HFF-Myc (cell line): ENCODE data around the gene TCP1.
"Not testable (repeated sequence)": the region's sequence is repeated elsewhere in the genome, so short reads cannot be mapped to it uniquely, and the experiment has no call there.

Experiments used
- DNase-seq: peaks from one replicate; pipeline ENCODE4 v3.0.0-alpha.2; 2011; ENCODE audit warnings: low read depth; ENCODE audit errors: extremely low read depth
- H3K4me3 ChIP-seq: replicated peaks from 2 replicates; pipeline ENCODE4 v1.5.1; 2011; ENCODE audit warnings: low read depth, mild to moderate bottlenecking, control low read depth, low read length
- CTCF ChIP-seq: IDR thresholded peaks from 2 replicates; pipeline ENCODE4 v1.5.1; 2012; ENCODE audit warnings: mild to moderate bottlenecking, low read depth, low read length, control low read depth; ENCODE audit errors: missing control alignments

TCP1 gene

GRCh38 chr6:159739341-159739740 is 50.1 kb downstream of the TCP1 start:
- no peak for DNase-seq
- TF ChIP-seq CTCF = no peak
- H3K4me3 ChIP-seq = no peak overlapping the region

DNA sequence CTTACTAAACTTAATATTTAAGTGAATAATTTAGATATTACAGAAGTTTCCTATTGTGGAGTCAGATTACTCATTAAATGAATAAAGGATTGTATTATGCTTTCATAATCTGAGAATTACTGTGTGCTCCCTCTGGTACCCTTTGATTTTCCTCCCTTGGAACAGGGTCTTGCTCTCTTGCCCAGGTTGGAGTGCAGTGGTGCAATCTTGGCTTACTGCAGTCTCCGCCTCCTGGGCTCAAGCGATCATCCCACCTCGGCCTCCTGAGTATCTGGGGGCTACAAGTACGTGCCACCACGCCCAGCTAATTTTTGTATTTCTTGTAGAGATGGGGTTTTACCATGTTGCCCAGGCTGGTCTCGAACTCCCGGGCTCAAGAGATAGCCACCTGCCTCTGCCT is 52.5 kb downstream of the TCP1 start:
- H3K4me3 ChIP-seq = no peak overlapping the region
- DNase-seq = no peak
- no peak for TF ChIP-seq CTCF

GRCh38 chr6:159733395-159733794 is 56.0 kb downstream of the TCP1 start:
- not testable (repeated sequence) for DNase-seq, H3K4me3 ChIP-seq

- H3K4me3 ChIP-seq, DNase-seq: not testable (repeated sequence)
These were observed 56.9 kb downstream of the TCP1 start for GRCh38 chr6:159732550-159732949.

DNA sequence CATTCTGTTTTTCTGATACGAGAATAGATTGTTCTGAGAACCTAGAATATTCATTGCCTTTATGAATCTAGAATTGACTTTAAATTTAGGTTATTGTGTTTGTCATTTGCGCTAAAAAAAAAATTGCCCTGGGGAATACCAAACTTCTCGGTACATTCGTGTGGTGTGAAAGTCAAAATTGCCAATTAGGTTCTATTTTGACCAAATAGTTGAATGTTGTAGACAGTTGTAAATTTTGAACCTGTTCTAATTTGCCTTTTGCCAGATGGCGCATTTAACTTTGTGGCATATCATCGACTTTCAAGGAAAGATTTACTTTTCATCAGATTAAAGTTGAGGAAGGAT is 59.1 kb downstream of the TCP1 start:
- no peak for TF ChIP-seq CTCF
- H3K4me3 ChIP-seq = no peak overlapping the region; the same call in 1 of the 2 replicates

GRCh38 chr6:159729598-159730331 is 59.6 kb downstream of the TCP1 start:
- TF ChIP-seq CTCF = no peak
- peak overlapping the region; percentile 81 for H3K4me3 ChIP-seq

More for the DNA sequence above, 59.1 kb downstream of the TCP1 start:
- no peak for DNase-seq

DNA sequence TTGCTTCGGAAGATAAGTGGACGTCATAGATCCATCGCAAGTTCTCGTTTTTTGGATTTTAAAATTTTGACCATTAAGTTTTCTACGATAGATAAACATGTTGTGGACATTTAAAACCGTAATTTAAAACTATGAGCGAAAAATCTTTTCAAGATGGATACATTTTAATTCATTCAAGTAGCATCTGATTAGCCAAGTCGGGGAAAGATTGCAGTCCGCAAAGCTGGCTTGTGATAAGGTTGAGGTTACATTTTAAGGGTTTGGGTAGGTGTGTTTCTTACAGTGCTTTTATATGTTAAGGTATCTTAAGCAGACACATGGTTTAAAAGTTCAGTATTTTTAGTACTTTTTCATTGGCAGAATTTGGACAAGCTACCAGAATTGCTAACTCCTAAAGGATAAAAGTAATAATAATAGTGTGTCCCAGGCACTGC is 60.9 kb downstream of the TCP1 start:
- no peak for DNase-seq
- no peak for TF ChIP-seq CTCF
- H3K4me3 ChIP-seq = peak overlapping the region; percentile 81

More at GRCh38 chr6:159729598-159730331, 59.6 kb downstream of the TCP1 start:
- DNase-seq = no peak
